Upper lobe of left lung (tissue), 6 donors: ENCODE measurements around the gene F11. TPM values are rescaled to one million over a fixed set of nuclear protein-coding genes. Genes with fewer than 3 reads are reported as not detected.

Source experiments
- ATAC-seq, 2 donors: fragments of 200-7000 bp; cut with Tn5 transposase; one replicate each; pipeline ENCODE4 v1.9.1; 2022; ENCODE audit warnings: mild to moderate bottlenecking in 2 of 2, moderate library complexity in 2 of 2; ENCODE audit not compliant: low FRiP score in 2 of 2
- DNase-seq, 2 donors: peaks; one replicate each; pipeline ENCODE4 v3.0.0-alpha.2; 2019 to 2020
- H3K27ac ChIP-seq, 4 donors: fragments of 200-600 bp; sonication (generic); one replicate each; pipeline ENCODE4 v1.5.1; 2016 to 2019
- H3K27me3 ChIP-seq, 4 donors: fragments of 200-600 bp; sonication (generic); one replicate each; pipeline ENCODE4 v1.5.1; 2017 to 2019
- H3K36me3 ChIP-seq, 4 donors: fragments of 200-600 bp; sonication (generic); one replicate each; pipeline ENCODE4 v1.5.1; 2016 to 2019
- H3K4me1 ChIP-seq, 4 donors: fragments of 200-600 bp; sonication (generic); one replicate each; pipeline ENCODE4 v1.5.1; 2018 to 2019
- H3K4me3 ChIP-seq, 4 donors: fragments of 200-600 bp; sonication (generic); one replicate each; pipeline ENCODE4 v1.5.1; 2017 to 2019; ENCODE audit warnings: mild to moderate bottlenecking in 2 of 4, moderate library complexity in 1 of 4
- H3K9me3 ChIP-seq, 4 donors: fragments of 200-600 bp; sonication (generic); one replicate each; pipeline ENCODE4 v1.5.1; 2018 to 2019
- EP300 ChIP-seq, 4 donors: sonication (generic); formaldehyde crosslinking; IDR thresholded peaks; one replicate each; pipeline ENCODE4 v1.5.1; 2017; ENCODE audit warnings: antibody characterized with exemption in 4 of 4, control low read depth in 2 of 4
- POLR2A ChIP-seq, 4 donors: fragments of 450-650 bp; IDR thresholded peaks; one replicate each; pipeline ENCODE4 v1.5.1; 2016 to 2017; ENCODE audit warnings: antibody characterized with exemption in 4 of 4, mild to moderate bottlenecking in 2 of 4
- POLR2AphosphoS5 ChIP-seq, 2 donors: sonication (generic); formaldehyde crosslinking; IDR thresholded peaks; one replicate each; pipeline ENCODE4 v1.5.1; 2017; ENCODE audit warnings: antibody characterized with exemption in 2 of 2
- WGBS, 2 donors: methylation state at CpG; one replicate each; pipeline ENCODE4 v1.1.5; 2017 to 2018; 5-methylcytosine and 5-hydroxymethylcytosine counted together
- total RNA-seq, 6 donors: library from RNA; depleted of rRNA in 4 of 6; stranded (reverse); fragments of >200 nt in 4 of 6; gene quantifications; one replicate each; pipeline versions ENCODE4 v1.1.0 to v1.2.1, GENCODE V29; 2016 to 2021
- TF ChIP-seq, protein P1 (sequence below), 6 experiments: fragments of 450-650 bp in 4 of 6; fragments of 200-600 bp in 2 of 6; sonication (generic) in 2 of 6; IDR thresholded peaks; one replicate each; pipeline ENCODE4 v1.5.1; 2016 to 2019; ENCODE audit warnings: antibody characterized with exemption in 6 of 6
- donor health status: DM: no; HTN: no; CAD: no; lungs with moderate emphysema.
- donor health status: DM: no; HTN: yes; CAD: no; lungs with severe emphysema.

Gene F11
- total RNA-seq, 6 donors from 2014 or later: 5.6 to 39.8 (median 7.3) TPM

DNA sequence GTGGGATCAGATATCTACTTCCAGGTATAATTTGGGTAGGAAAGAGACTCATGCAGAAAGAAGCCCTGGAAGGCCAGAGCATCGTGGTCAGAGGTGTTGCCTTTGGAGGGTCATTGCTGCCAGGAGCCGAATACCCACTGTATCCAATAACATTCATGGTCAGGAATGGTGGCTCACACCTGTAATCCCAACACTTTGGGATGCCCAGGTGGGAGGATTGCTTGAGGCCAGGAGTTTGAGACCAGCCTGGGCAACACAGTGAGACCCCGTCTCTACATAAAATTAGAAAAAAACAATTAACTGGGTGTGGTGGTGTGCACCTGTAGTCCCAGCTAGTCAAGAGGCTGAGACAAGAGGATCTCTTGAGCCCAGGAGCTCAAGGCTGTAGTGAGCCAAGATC, 10.9 kb upstream of the F11 start:
- H3K4me1 ChIP-seq: no peaks in the 10 kb centered on the region
- TF ChIP-seq EP300 (IDR thresholded peaks at IDR 0.05) (no peak), POLR2AphosphoS5 (IDR thresholded peaks at IDR 0.05) (no peak), POLR2A (IDR thresholded peaks at IDR 0.05) (no peak)
- TF ChIP-seq, protein P1, sequence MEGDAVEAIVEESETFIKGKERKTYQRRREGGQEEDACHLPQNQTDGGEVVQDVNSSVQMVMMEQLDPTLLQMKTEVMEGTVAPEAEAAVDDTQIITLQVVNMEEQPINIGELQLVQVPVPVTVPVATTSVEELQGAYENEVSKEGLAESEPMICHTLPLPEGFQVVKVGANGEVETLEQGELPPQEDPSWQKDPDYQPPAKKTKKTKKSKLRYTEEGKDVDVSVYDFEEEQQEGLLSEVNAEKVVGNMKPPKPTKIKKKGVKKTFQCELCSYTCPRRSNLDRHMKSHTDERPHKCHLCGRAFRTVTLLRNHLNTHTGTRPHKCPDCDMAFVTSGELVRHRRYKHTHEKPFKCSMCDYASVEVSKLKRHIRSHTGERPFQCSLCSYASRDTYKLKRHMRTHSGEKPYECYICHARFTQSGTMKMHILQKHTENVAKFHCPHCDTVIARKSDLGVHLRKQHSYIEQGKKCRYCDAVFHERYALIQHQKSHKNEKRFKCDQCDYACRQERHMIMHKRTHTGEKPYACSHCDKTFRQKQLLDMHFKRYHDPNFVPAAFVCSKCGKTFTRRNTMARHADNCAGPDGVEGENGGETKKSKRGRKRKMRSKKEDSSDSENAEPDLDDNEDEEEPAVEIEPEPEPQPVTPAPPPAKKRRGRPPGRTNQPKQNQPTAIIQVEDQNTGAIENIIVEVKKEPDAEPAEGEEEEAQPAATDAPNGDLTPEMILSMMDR (IDR thresholded peaks at IDR 0.05): no peak
- no peak overlapping the region for H3K4me3 ChIP-seq
- DNase-seq: no peak
- no peaks in the 10 kb centered on the region for H3K36me3 ChIP-seq
- H3K27ac ChIP-seq: no peak overlapping the region
- H3K9me3 ChIP-seq: no peaks in the 10 kb centered on the region
- no peaks in the 10 kb centered on the region for H3K27me3 ChIP-seq
- no peak for ATAC-seq
- WGBS, 2 donors: 94 to 95% methylated on average over 3 of the region's 3 CpGs

DNA sequence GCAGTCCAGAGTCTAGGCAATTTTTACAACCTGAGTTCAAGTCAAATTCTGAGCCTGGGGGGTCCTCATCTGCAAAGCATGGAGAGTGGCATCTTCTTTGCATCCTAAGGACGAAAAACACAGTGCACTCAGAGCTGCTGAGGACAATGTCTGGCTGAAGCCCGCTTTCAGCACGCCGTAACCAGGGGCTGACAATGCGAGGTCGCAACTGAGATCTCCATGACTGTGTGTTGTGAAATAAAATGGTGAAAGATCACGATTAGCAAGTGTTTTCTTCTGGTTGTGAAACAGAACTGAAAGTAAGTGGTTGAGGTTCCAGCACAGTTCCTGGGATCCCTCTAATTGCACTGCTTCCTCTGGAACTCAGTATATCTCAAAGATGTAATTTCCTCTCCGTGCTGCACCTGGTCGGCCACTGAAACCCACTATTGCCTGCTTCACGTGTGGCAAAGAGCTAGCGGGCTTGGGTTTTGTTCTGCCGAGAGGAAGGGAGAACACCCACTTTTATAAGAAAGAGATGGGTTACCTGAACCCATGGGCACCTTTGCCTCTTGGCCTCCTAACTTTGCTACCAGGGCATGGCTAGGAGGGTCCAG, 7.7 kb upstream of the F11 start:
- 77 to 89% methylated on average over 12 of the region's 12 CpGs for WGBS, 2 donors
- TF ChIP-seq POLR2AphosphoS5 (IDR thresholded peaks at IDR 0.05) (no peak), POLR2A (IDR thresholded peaks at IDR 0.05) (no peak), EP300 (IDR thresholded peaks at IDR 0.05) (no peak)
- TF ChIP-seq, protein P1 (IDR thresholded peaks at IDR 0.05): no peak
- no peak for DNase-seq
- H3K4me3 ChIP-seq: no peak overlapping the region
- H3K27ac ChIP-seq: no peak overlapping the region
- no peaks in the 10 kb centered on the region for H3K9me3 ChIP-seq
- H3K4me1 ChIP-seq: no peaks in the 10 kb centered on the region
- no peaks in the 10 kb centered on the region for H3K36me3 ChIP-seq
- no peak for ATAC-seq
- H3K27me3 ChIP-seq: no peaks in the 10 kb centered on the region

DNA sequence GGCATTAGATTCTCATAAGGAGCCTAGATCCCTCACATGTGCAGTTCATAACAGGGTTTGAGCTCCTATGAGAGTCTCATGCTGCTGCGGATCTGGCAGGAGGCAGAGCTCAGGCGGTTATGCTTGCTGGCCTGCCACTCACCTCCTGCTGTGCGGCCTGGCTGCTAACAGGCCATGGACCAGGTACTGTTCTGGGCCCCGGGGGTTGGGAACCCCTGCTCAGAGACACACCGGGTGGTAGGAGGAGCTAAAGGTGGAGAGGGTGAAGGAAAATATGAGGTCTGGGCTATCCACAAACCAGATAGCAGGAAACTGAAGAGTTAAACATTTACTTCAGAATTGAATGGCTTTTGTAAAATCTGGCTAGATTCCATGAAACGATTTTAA, 5.9 kb upstream of the F11 start:
- ATAC-seq (no peak), DNase-seq (no peak)
- 67 to 77% methylated on average over 6 of the region's 6 CpGs for WGBS, 2 donors
- no peaks in the 10 kb centered on the region for H3K4me1 ChIP-seq
- H3K9me3 ChIP-seq: no peaks in the 10 kb centered on the region
- H3K36me3 ChIP-seq: no peaks in the 10 kb centered on the region
- TF ChIP-seq POLR2AphosphoS5 (IDR thresholded peaks at IDR 0.05) (no peak), POLR2A (IDR thresholded peaks at IDR 0.05) (no peak), EP300 (IDR thresholded peaks at IDR 0.05) (no peak)
- TF ChIP-seq, protein P1 (IDR thresholded peaks at IDR 0.05): no peak
- H3K27ac ChIP-seq: no peak overlapping the region
- no peaks in the 10 kb centered on the region for H3K27me3 ChIP-seq
- no peak overlapping the region for H3K4me3 ChIP-seq

DNA sequence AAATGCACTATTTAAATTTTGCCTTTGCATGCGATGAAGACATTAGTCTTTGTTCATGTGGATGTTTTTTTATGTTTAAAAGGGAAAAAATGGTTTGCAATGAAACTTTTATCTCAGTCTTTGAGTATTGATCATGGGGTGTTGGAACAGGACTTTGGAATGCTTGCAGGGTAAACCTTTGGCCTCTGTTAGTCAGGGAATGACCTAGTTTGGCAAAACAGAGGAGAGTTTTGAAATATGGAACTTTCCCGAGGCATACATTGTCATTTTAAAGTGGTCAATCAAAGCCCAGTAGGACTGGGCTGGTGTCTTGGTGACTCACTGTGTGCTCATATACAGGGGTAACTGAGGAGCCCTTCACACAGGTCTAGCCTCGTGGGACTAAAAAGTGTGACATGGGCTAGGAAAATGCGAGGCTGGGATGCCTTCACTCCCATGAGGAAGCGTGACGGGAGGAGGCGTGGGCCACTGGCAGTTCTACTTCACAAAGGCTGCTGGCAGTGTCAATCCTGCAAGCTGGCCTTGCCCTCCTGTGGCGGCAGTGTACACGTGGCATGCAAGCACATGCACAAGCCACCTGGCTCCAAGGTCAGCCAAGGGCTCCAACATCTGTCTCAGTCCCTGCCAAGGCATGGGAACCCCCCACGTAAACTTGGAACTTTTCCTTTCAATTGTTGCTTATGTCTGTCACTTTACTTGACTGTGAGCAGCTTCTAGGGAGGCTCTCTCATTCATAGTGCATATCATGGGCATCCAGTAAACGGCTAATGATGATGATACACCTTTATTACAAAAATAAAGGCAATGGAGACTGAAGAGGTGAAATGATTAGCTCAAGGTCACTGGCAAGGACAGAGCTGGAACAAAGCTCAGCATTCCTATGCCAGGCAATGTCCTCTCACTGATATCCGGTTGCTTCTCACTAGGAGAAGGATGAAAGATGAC, 5.2 kb upstream of the F11 start:
- no peak overlapping the region for H3K4me3 ChIP-seq
- H3K9me3 ChIP-seq: no peaks in the 10 kb centered on the region
- H3K27ac ChIP-seq: no peak overlapping the region
- WGBS, 2 donors: 69 to 73% methylated on average over 12 of the region's 12 CpGs
- TF ChIP-seq POLR2AphosphoS5 (IDR thresholded peaks at IDR 0.05) (no peak), POLR2A (IDR thresholded peaks at IDR 0.05) (no peak), EP300 (IDR thresholded peaks at IDR 0.05) (no peak)
- TF ChIP-seq, protein P1 (IDR thresholded peaks at IDR 0.05): no peak
- H3K36me3 ChIP-seq: no peaks in the 10 kb centered on the region
- DNase-seq (peak in 1 of 2 donors; percentile 22), ATAC-seq (no peak)
- no peaks in the 10 kb centered on the region for H3K27me3 ChIP-seq
- no peaks in the 10 kb centered on the region for H3K4me1 ChIP-seq
